Coronary artery (tissue), 2 donors: ENCODE results near the gene ZNF385B.
"Not testable (repeated sequence)": the region's sequence is repeated elsewhere in the genome, so short reads cannot be mapped to it uniquely, and the experiment has no call there.

Experiments
- DNase-seq: peaks from one replicate; pipeline ENCODE4 v3.0.0-alpha.2; 2017; ENCODE audit warnings: low spot score
- H3K27ac ChIP-seq, 2 donors: fragments of 200-600 bp; sonication (generic); one replicate each; pipeline ENCODE4 v1.5.1; 2016 to 2019
- H3K4me3 ChIP-seq: fragments of 200-600 bp; sonication (generic); 2 replicates; pipeline ENCODE4 v1.5.1; 2016; ENCODE audit warnings: mild to moderate bottlenecking, moderate library complexity
- TF ChIP-seq, protein P1 (sequence below): fragments of 200-600 bp; sonication (generic); IDR thresholded peaks from one replicate; pipeline ENCODE4 v1.5.1; 2019; ENCODE audit warnings: antibody characterized with exemption

The ZNF385B gene

DNA sequence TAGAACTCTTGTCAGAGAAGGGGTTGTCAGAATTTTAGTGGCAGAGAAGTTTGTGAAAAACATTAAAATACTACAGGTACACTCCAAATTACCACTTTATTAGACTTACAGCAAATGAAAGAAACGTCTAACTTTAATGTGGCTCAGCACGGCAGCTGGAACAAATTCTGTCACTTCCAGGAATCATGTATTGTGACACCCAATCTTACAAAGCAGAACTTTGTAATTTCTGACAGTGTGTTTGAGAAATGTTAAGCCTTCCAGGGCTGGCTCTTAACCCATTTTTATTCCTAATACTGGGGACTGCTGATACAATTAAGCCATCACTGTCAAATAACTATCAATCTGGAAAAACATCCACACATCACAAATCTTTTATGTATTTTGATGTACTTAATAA, 216.4 kb downstream of the ZNF385B start:
- DNase-seq = no peak
- Histone ChIP-seq H3K4me3 (no peak overlapping the region), H3K27ac (no peak overlapping the region)
- TF ChIP-seq, protein P1, sequence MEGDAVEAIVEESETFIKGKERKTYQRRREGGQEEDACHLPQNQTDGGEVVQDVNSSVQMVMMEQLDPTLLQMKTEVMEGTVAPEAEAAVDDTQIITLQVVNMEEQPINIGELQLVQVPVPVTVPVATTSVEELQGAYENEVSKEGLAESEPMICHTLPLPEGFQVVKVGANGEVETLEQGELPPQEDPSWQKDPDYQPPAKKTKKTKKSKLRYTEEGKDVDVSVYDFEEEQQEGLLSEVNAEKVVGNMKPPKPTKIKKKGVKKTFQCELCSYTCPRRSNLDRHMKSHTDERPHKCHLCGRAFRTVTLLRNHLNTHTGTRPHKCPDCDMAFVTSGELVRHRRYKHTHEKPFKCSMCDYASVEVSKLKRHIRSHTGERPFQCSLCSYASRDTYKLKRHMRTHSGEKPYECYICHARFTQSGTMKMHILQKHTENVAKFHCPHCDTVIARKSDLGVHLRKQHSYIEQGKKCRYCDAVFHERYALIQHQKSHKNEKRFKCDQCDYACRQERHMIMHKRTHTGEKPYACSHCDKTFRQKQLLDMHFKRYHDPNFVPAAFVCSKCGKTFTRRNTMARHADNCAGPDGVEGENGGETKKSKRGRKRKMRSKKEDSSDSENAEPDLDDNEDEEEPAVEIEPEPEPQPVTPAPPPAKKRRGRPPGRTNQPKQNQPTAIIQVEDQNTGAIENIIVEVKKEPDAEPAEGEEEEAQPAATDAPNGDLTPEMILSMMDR = no peak

GRCh38 chr2:179642462-179642861, 218.9 kb downstream of the ZNF385B start:
- Histone ChIP-seq H3K27ac (no peak overlapping the region), H3K4me3 (no peak overlapping the region)
- TF ChIP-seq, protein P1 = no peak
- DNase-seq = no peak

- Histone ChIP-seq H3K27ac (no peak overlapping the region), H3K4me3 (no peak overlapping the region)
- DNase-seq = no peak
- TF ChIP-seq, protein P1 = no peak
Observed at GRCh38 chr2:179636995-179637394, 224.4 kb downstream of the ZNF385B start.

DNA sequence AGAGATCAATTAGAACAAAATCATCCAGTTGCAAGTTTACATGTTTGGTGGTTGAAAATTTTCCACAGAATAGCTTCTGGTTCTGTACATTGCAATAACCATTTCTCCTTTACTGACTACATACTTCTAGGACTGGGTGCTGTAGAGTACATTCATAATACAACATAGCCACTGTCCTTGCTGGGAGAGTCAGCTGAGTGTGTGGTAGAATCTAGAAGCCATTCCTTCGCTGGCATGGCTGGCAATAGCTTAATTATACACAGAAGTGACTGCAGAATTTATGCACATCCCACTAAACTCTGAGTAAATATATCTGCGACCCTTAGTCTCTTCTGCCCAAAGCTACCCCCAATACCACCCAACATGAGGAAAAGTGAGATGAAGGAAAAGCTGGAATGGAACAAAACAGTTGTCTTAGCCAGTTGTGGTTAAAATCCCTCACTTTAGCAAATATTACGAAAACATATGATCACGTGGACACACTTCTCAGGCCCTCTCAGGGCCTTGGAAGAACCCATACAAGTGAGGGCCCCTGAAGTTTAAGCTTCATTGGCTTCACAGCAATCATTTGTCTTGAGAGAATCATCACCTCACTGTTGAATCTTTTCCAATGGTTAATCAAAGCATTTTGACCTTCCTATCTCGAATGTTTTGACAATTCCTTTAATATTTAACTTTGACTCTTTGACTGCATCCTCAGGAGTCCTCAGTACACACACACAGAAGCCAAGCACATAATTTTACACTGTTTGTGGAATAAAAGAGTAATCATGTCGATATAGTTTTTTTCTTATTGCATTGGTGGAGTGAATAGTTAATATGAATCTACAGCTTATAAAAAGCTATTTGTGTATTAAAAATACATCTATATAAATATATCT, 225.1 kb downstream of the ZNF385B start:
- DNase-seq = no peak
- Histone ChIP-seq H3K4me3 (no peak overlapping the region), H3K27ac (no peak overlapping the region)
- TF ChIP-seq, protein P1 = no peak

DNA sequence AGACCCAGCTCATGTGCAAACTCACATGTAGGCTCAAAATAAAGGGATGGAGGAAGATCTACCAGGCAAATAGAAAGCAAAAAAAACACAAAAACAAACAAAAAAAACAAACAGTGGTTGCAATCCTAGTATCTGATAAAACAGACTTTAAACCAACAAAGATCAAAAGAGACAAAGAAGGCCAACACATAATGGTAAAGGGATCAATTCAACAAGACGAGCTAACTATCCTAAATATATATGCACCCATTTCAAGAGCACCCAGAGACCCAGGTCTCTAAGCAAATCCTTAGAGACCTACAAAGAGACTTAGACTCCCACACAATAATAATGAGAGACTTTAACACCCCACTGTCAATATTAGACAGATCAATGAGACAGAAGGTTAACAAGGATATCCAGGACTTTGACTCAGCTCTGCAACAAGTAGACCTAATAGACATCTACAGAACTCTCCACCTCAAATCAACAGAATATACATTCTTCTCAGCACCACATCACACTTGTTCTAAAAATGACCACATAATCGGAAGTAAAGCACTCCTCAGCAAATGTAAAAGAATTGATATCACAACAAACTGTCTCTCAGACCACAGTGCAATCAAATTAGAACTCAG, 229.5 kb downstream of the ZNF385B start:
- H3K4me3 ChIP-seq, DNase-seq, H3K27ac ChIP-seq: not testable (repeated sequence)

DNA sequence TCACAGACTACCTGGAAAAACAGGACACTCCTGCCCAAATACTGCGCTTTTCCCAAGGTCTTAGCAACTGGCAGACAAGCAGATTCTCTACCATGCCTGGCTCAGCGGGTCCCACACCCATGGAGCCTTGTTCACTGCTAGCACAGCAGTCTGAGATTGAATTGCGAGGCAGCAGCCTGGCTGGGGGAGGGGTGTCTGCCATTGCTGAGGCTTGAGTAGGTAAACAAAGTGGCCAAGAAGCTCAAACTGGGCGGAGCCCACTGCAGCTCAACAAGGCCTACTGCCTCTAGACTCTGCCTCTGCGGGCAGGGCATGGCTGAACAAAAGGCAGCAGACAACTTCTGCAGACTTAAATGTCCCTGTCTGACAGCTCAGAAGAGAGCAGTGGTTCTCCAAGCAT, 231.6 kb downstream of the ZNF385B start:
- not testable (repeated sequence) for H3K4me3 ChIP-seq, H3K27ac ChIP-seq, DNase-seq

- TF ChIP-seq, protein P1 = no peak
- H3K4me3 ChIP-seq = no peak overlapping the region
- H3K27ac ChIP-seq = no peak overlapping the region
- DNase-seq = no peak
Observed at GRCh38 chr2:179626261-179626660, 235.2 kb downstream of the ZNF385B start.

DNA sequence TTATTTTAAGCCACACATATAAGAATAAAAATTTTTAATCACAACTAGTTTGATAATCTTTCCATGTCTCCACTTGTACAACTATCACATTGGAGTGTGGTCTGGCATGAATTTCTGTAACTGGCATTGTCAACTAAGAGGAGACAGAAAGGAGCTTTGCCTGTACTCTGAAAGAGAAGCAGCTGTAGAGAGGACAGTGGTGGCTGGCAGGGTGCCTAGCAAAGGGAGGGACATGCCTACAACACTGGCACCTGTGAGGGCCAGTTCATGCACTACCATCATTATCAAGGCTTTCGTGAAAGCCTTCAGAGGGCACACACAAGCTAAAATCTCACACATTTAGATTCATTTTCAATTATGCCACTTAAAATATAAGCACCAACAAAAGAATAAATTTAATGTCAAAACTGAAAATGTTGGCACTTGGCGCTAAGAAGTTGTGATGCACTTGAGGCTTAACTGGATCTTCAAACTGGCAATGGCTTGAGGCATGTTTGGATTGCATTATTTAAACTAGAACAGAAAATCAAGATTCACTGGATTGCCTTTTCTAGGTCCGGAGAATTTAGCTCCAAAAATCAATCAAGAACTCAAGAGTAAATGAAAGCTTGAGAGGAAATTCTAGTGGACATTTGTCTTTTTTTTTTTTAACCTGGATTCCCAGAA, 238.6 kb downstream of the ZNF385B start:
- H3K27ac ChIP-seq = no peak overlapping the region
- TF ChIP-seq, protein P1 = no peak
- no peak overlapping the region for H3K4me3 ChIP-seq
- no peak for DNase-seq
